ENCODE data around the gene MYRF.

- TF ChIP-seq CTCF (IDR thresholded peaks at IDR 0.05; ENCODE audit: insufficient read depth, low read depth, low read length), result peak; percentile 98
- no peak for TF ChIP-seq EZH2 (IDR thresholded peaks at IDR 0.05; ENCODE audit: insufficient read depth, low read length)
Measured at GRCh38 chr11:61733120-61733978, 19.1 kb upstream of the MYRF start.
